ENCODE data around the gene ITM2C. TPM values are rescaled to one million over a fixed set of nuclear protein-coding genes. Genes with fewer than 3 reads are reported as not detected.

The ITM2C gene
- total and polyA plus RNA-seq, 2 experiments from 2014 or later: 241 to 367 TPM

- Histone ChIP-seq H3K79me2 (replicated peaks; ENCODE audit: insufficient read depth) (no peaks in the 10 kb centered on the region), H3K27ac (ENCODE audit: low read depth) (peak overlapping the region; percentile 73; the same call in 1 of the 2 replicates), H3F3A (replicated peaks; ENCODE audit: low read depth) (no peaks in the 10 kb centered on the region), H2AFZ (0 out of 2 replicates have a peak overlapping the region, but pooled peaks have one; percentile 15), H3K9me2 (ENCODE audit: insufficient read depth) (no peaks in the 10 kb centered on the region), H3K36me3 (ENCODE audit: insufficient read depth) (no peaks in the 10 kb centered on the region), H3K4me2 (peak overlapping the region; percentile 74), H3K27me3 (ENCODE audit: insufficient read depth) (no peaks in the 10 kb centered on the region), H3K4me3 (peak overlapping the region; percentile 45), H3K4me1 (ENCODE audit: insufficient read depth) (peaks cover 37% of the 10 kb centered on the region), H4K20me1 (replicated peaks; ENCODE audit: insufficient read depth) (no peaks in the 10 kb centered on the region)
- no peaks in the 10 kb centered on the region for H3K36me3 Mint-ChIP-seq (ENCODE audit: low read depth)
- peaks cover 19% of the 10 kb centered on the region for H3K27me3 Mint-ChIP-seq (ENCODE audit: insufficient read depth, low read depth, poor library complexity)
- ATAC-seq (peak; percentile 86), DNase-seq (ENCODE audit: low spot score) (peak; percentile 89)
- H3K9me3 Mint-ChIP-seq: no peaks in the 10 kb centered on the region
- TF ChIP-seq ZNF462 (CRISPR knock-in tag; IDR thresholded peaks at IDR 0.05) (peak; percentile 76), NANOG (IDR thresholded peaks at IDR 0.05; ENCODE audit: borderline replicate concordance) (no peak), ZNF114 (CRISPR knock-in tag; IDR thresholded peaks at IDR 0.05) (0 out of 2 replicates have a peak, but pooled peaks have one; percentile 8), JUNB (IDR thresholded peaks at IDR 0.05; ENCODE audit: unreplicated experiment) (no peak), EZH2 (IDR thresholded peaks at IDR 0.05; ENCODE audit: low read depth, unreplicated experiment) (no peak)
- TF ChIP-seq, protein P1, sequence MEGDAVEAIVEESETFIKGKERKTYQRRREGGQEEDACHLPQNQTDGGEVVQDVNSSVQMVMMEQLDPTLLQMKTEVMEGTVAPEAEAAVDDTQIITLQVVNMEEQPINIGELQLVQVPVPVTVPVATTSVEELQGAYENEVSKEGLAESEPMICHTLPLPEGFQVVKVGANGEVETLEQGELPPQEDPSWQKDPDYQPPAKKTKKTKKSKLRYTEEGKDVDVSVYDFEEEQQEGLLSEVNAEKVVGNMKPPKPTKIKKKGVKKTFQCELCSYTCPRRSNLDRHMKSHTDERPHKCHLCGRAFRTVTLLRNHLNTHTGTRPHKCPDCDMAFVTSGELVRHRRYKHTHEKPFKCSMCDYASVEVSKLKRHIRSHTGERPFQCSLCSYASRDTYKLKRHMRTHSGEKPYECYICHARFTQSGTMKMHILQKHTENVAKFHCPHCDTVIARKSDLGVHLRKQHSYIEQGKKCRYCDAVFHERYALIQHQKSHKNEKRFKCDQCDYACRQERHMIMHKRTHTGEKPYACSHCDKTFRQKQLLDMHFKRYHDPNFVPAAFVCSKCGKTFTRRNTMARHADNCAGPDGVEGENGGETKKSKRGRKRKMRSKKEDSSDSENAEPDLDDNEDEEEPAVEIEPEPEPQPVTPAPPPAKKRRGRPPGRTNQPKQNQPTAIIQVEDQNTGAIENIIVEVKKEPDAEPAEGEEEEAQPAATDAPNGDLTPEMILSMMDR (conservative IDR thresholded peaks at IDR 0.05; ENCODE audit: low read depth in 2 of 2): peak; percentile 93 to 99
- TF ChIP-seq, protein P2, sequence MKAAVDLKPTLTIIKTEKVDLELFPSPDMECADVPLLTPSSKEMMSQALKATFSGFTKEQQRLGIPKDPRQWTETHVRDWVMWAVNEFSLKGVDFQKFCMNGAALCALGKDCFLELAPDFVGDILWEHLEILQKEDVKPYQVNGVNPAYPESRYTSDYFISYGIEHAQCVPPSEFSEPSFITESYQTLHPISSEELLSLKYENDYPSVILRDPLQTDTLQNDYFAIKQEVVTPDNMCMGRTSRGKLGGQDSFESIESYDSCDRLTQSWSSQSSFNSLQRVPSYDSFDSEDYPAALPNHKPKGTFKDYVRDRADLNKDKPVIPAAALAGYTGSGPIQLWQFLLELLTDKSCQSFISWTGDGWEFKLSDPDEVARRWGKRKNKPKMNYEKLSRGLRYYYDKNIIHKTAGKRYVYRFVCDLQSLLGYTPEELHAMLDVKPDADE (IDR thresholded peaks at IDR 0.05): 0 out of 2 replicates have a peak, but pooled peaks have one; percentile 34
- H3K27ac Mint-ChIP-seq: peak overlapping the region; percentile 90
- H3K4me3 Mint-ChIP-seq: peak overlapping the region; percentile 51
- H3K4me1 Mint-ChIP-seq: peaks cover 56% of the 10 kb centered on the region
Measured at GRCh38 chr2:230902180-230902899, 37.6 kb downstream of the ITM2C start.
